Liver (tissue), 9 donors: Measurements from ENCODE around the gene C19orf81. TPM values are rescaled to one million over a fixed set of nuclear protein-coding genes. Genes with fewer than 3 reads are reported as not detected.

Experiments used
- DNase-seq: peaks from one replicate; pipeline ENCODE4 v3.0.0-alpha.2; 2017; ENCODE audit warnings: low spot score
- H3K27ac ChIP-seq, 2 donors: one replicate each; pipeline ENCODE4 v1.7.0; 2013; ENCODE audit warnings: inconsistent platforms in 2 of 2, low read length in 2 of 2, control low read depth in 1 of 2, low read depth in 1 of 2, mild to moderate bottlenecking in 1 of 2
- H3K27me3 ChIP-seq, 4 donors: one replicate each; pipeline versions ENCODE4 v1.6.1 to v1.7.0; 2013; ENCODE audit warnings: low read length in 3 of 4, inconsistent platforms in 1 of 4, mild to moderate bottlenecking in 1 of 4, moderate library complexity in 1 of 4; ENCODE audit not compliant: control insufficient read depth in 4 of 4, insufficient read depth in 4 of 4
- H3K36me3 ChIP-seq, 4 donors: one replicate each; pipeline versions ENCODE4 v1.6.1 to v1.7.0; 2013; ENCODE audit warnings: low read length in 3 of 4, mild to moderate bottlenecking in 3 of 4, low read depth in 1 of 4, moderate library complexity in 1 of 4; ENCODE audit not compliant: control insufficient read depth in 4 of 4, insufficient read depth in 3 of 4
- H3K4me1 ChIP-seq, 4 donors: one replicate each; pipeline versions ENCODE4 v1.6.1 to v1.7.0; 2013; ENCODE audit warnings: low read length in 3 of 4, mild to moderate bottlenecking in 3 of 4, moderate library complexity in 1 of 4; ENCODE audit not compliant: control insufficient read depth in 4 of 4, insufficient read depth in 4 of 4
- H3K4me3 ChIP-seq, 3 donors: one replicate each; pipeline versions ENCODE4 v1.6.1 to v1.7.0; 2013; ENCODE audit warnings: low read length in 3 of 3, control low read depth in 1 of 3, low read depth in 1 of 3, mild to moderate bottlenecking in 1 of 3
- H3K9ac ChIP-seq, 2 donors: one replicate each; pipeline ENCODE4 v1.7.0; 2013; ENCODE audit warnings: low read length in 2 of 2, mild to moderate bottlenecking in 2 of 2, moderate library complexity in 2 of 2, control low read depth in 1 of 2, low read depth in 1 of 2
- H3K9me3 ChIP-seq, 4 donors: one replicate each; pipeline versions ENCODE4 v1.6.1 to v1.7.0; 2013; ENCODE audit warnings: low read length in 3 of 4; ENCODE audit not compliant: control insufficient read depth in 4 of 4
- EGR1 ChIP-seq, 2 donors: IDR thresholded peaks; 2 replicates each; pipeline ENCODE4 v1.6.1; 2016 to 2018; ENCODE audit warnings: antibody characterized with exemption in 2 of 2, low read depth in 2 of 2
- FOXA1 ChIP-seq: IDR thresholded peaks from 2 replicates; pipeline ENCODE4 v1.6.1; 2016; ENCODE audit warnings: antibody characterized with exemption
- FOXA2 ChIP-seq: IDR thresholded peaks from 2 replicates; pipeline ENCODE4 v1.6.1; 2016; ENCODE audit warnings: antibody characterized with exemption
- GABPA ChIP-seq, 2 donors: IDR thresholded peaks in 1 of 2; conservative IDR thresholded peaks in 1 of 2; 2 replicates each; pipeline ENCODE4 v1.6.1; 2016; ENCODE audit warnings: antibody characterized with exemption in 2 of 2, mild to moderate bottlenecking in 1 of 2, moderate library complexity in 1 of 2
- HNF4A ChIP-seq, 2 donors: conservative IDR thresholded peaks; 2 replicates each; pipeline ENCODE4 v1.6.1; 2016; ENCODE audit warnings: antibody characterized with exemption in 2 of 2, mild to moderate bottlenecking in 2 of 2
- HNF4G ChIP-seq: IDR thresholded peaks from 2 replicates; pipeline ENCODE4 v1.6.1; 2016; ENCODE audit warnings: antibody characterized with exemption
- JUND ChIP-seq, 2 donors: IDR thresholded peaks; 2 replicates each; pipeline ENCODE4 v1.6.1; 2016; ENCODE audit warnings: antibody characterized with exemption in 2 of 2
- NR2F2 ChIP-seq: IDR thresholded peaks from 2 replicates; pipeline ENCODE4 v1.6.1; 2016; ENCODE audit warnings: antibody characterized with exemption
- RAD21 ChIP-seq, 2 donors: IDR thresholded peaks; 2 replicates each; pipeline ENCODE4 v1.6.1; 2016; ENCODE audit warnings: antibody characterized with exemption in 2 of 2, mild to moderate bottlenecking in 2 of 2
- RXRA ChIP-seq, 2 donors: IDR thresholded peaks; 2 replicates each; pipeline ENCODE4 v1.6.1; 2017 to 2018; ENCODE audit warnings: antibody characterized with exemption in 2 of 2, mild to moderate bottlenecking in 1 of 2
- TAF1 ChIP-seq: conservative IDR thresholded peaks from 2 replicates; pipeline ENCODE4 v1.6.1; 2016; ENCODE audit warnings: antibody characterized with exemption, mild to moderate bottlenecking
- YY1 ChIP-seq: IDR thresholded peaks from 2 replicates; pipeline ENCODE4 v1.6.1; 2016; ENCODE audit warnings: antibody characterized with exemption, mild to moderate bottlenecking
- polyA plus RNA-seq, 2 donors: library from polyadenylated mRNA; stranded (reverse) in 1 of 2; unstranded in 1 of 2; fragments of 200-250 nt in 1 of 2; fragments of >200 nt in 1 of 2; fragmentation: Nextera tagmentation in 1 of 2; extraction: Ambion mirVana in 1 of 2; gene quantifications; one replicate each; pipeline versions ENCODE4 v1.2.1 to v1.2.3, GENCODE V29; 2013 to 2015
- total RNA-seq, 2 donors: library from RNA; depleted of rRNA; stranded (reverse); fragments of >200 nt; gene quantifications; one replicate each; pipeline ENCODE4 v1.2.3, GENCODE V29; 2014
- TF ChIP-seq, protein P1 (sequence below): IDR thresholded peaks from 2 replicates; pipeline ENCODE4 v1.6.1; 2016; ENCODE audit warnings: antibody characterized with exemption, mild to moderate bottlenecking
- TF ChIP-seq, protein P2 (sequence below): IDR thresholded peaks from 2 replicates; pipeline ENCODE4 v1.6.1; 2016; ENCODE audit warnings: antibody characterized with exemption
- TF ChIP-seq, protein P3 (sequence below): IDR thresholded peaks from 2 replicates; pipeline ENCODE4 v1.6.1; 2016; ENCODE audit warnings: antibody characterized with exemption
- TF ChIP-seq, protein P4 (sequence below): IDR thresholded peaks from 2 replicates; pipeline ENCODE4 v1.6.1; 2016; ENCODE audit warnings: antibody characterized with exemption
- donor health status: healthy.
- donor health status: healthy.
- donor health status: healthy.
- donor health status: healthy.
- donor health status: healthy.

The C19orf81 gene
- total and polyA plus RNA-seq, 4 donors = not detected

DNA sequence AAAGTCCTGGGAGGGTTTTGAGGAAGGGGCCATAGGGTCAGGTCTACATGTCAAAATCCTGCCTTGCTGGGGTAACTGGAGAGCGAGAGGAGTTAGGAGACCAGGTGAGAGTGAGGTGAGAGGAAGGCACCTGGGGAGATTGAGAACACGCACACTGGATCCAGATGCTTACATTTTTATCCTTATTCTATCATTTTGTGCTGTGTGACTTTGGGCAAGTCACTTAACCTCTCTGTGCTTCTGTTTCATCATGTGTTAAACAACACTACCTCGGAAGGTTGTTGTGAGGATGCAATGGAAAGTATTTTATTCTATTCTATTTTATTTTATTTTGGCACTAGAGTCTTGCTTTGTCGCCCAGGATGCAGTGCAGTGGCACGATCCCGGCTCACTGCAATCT is 3.5 kb downstream of the C19orf81 start (continued):
- TF ChIP-seq, protein P1, sequence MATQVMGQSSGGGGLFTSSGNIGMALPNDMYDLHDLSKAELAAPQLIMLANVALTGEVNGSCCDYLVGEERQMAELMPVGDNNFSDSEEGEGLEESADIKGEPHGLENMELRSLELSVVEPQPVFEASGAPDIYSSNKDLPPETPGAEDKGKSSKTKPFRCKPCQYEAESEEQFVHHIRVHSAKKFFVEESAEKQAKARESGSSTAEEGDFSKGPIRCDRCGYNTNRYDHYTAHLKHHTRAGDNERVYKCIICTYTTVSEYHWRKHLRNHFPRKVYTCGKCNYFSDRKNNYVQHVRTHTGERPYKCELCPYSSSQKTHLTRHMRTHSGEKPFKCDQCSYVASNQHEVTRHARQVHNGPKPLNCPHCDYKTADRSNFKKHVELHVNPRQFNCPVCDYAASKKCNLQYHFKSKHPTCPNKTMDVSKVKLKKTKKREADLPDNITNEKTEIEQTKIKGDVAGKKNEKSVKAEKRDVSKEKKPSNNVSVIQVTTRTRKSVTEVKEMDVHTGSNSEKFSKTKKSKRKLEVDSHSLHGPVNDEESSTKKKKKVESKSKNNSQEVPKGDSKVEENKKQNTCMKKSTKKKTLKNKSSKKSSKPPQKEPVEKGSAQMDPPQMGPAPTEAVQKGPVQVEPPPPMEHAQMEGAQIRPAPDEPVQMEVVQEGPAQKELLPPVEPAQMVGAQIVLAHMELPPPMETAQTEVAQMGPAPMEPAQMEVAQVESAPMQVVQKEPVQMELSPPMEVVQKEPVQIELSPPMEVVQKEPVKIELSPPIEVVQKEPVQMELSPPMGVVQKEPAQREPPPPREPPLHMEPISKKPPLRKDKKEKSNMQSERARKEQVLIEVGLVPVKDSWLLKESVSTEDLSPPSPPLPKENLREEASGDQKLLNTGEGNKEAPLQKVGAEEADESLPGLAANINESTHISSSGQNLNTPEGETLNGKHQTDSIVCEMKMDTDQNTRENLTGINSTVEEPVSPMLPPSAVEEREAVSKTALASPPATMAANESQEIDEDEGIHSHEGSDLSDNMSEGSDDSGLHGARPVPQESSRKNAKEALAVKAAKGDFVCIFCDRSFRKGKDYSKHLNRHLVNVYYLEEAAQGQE = no peak
- no peak for TF ChIP-seq GABPA (IDR thresholded peaks at IDR 0.05 in 1 of 2, conservative IDR thresholded peaks at IDR 0.05 in 1 of 2)

DNA sequence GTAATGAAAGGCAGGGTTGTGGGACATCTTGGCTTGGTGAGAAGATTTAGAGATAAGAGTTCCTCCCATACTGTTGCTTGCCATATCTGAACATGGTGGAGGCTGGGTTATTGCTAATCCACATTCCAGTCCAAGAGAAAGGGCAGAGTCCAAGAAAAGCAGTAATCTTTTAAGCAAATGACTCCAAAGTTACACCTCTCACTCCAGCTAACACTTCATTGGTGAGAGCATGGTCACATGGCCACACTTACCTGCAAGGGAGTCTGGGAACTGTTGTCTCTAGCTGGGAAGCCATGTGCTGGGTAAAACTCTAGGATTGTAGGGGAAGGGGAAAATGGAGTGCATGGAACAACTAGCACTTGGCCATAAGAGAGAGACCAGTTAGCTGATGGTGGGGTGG is 5.6 kb downstream of the C19orf81 start:
- Histone ChIP-seq H3K9me3 (peaks cover 7 to 17% (median 11%) of the 10 kb centered on the region in 4 donors), H3K9ac (no peak overlapping the region), H3K36me3 (no peaks in the 10 kb centered on the region), H3K4me1 (peaks cover 0 to 12% (median 5%) of the 10 kb centered on the region in 4 donors), H3K27me3 (peaks cover 0 to 8% (median 3%) of the 10 kb centered on the region in 4 donors), H3K27ac (no peak overlapping the region), H3K4me3 (no peak overlapping the region)
- no peak for DNase-seq
- TF ChIP-seq, protein P2, sequence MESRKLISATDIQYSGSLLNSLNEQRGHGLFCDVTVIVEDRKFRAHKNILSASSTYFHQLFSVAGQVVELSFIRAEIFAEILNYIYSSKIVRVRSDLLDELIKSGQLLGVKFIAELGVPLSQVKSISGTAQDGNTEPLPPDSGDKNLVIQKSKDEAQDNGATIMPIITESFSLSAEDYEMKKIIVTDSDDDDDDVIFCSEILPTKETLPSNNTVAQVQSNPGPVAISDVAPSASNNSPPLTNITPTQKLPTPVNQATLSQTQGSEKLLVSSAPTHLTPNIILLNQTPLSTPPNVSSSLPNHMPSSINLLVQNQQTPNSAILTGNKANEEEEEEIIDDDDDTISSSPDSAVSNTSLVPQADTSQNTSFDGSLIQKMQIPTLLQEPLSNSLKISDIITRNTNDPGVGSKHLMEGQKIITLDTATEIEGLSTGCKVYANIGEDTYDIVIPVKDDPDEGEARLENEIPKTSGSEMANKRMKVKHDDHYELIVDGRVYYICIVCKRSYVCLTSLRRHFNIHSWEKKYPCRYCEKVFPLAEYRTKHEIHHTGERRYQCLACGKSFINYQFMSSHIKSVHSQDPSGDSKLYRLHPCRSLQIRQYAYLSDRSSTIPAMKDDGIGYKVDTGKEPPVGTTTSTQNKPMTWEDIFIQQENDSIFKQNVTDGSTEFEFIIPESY = no peak
- TF ChIP-seq YY1 (no peak), RXRA (IDR thresholded peaks at IDR 0.05) (no peak), FOXA2 (no peak), EGR1 (IDR thresholded peaks at IDR 0.05; ENCODE audit: low read depth in 2 of 2) (no peak), TAF1 (no peak), JUND (IDR thresholded peaks at IDR 0.05) (no peak), GABPA (IDR thresholded peaks at IDR 0.05 in 1 of 2, conservative IDR thresholded peaks at IDR 0.05 in 1 of 2) (no peak), FOXA1 (no peak), NR2F2 (no peak), RAD21 (IDR thresholded peaks at IDR 0.05) (no peak), HNF4G (no peak), HNF4A (conservative IDR thresholded peaks at IDR 0.05) (no peak)
- TF ChIP-seq, protein P1 = no peak
- TF ChIP-seq, protein P3, sequence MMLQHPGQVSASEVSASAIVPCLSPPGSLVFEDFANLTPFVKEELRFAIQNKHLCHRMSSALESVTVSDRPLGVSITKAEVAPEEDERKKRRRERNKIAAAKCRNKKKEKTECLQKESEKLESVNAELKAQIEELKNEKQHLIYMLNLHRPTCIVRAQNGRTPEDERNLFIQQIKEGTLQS = no peak
- TF ChIP-seq, protein P4, sequence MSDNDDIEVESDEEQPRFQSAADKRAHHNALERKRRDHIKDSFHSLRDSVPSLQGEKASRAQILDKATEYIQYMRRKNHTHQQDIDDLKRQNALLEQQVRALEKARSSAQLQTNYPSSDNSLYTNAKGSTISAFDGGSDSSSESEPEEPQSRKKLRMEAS = no peak
